C4-2B (cell line): Measurements from ENCODE around the gene SORCS2.

ENCODE experiments used
- ZFX ChIP-seq: fragments of 450-650 bp; IDR thresholded peaks from 2 replicates; pipeline ENCODE4 v1.6.1; 2017
- TF ChIP-seq, protein P1 (sequence below): fragments of 450-650 bp; conservative IDR thresholded peaks from 2 replicates; pipeline ENCODE4 v1.5.1; 2017; ENCODE audit warnings: mild to moderate bottlenecking

DNA sequence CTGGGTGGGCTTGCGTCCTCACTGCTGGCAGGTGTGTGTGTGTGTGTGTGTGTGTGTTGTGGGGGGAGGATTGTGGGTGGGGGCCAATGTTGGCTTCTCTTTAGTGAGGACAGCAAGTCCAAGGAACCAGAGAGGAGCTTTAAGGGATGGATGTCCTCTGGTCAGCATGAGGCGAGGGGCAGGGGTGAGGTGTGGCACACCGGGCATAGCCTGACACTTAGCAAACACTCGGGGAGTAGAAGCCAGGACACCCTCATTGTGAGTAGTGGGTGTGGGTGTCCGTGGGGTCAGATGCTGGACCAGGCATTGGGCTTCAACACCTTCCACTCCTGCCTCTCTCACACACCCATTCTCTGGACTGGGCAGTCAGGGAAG is 2.8 kb downstream of the SORCS2 start:
- TF ChIP-seq, protein P1, sequence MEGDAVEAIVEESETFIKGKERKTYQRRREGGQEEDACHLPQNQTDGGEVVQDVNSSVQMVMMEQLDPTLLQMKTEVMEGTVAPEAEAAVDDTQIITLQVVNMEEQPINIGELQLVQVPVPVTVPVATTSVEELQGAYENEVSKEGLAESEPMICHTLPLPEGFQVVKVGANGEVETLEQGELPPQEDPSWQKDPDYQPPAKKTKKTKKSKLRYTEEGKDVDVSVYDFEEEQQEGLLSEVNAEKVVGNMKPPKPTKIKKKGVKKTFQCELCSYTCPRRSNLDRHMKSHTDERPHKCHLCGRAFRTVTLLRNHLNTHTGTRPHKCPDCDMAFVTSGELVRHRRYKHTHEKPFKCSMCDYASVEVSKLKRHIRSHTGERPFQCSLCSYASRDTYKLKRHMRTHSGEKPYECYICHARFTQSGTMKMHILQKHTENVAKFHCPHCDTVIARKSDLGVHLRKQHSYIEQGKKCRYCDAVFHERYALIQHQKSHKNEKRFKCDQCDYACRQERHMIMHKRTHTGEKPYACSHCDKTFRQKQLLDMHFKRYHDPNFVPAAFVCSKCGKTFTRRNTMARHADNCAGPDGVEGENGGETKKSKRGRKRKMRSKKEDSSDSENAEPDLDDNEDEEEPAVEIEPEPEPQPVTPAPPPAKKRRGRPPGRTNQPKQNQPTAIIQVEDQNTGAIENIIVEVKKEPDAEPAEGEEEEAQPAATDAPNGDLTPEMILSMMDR = no peak
- no peak for TF ChIP-seq ZFX
